Cardiac muscle cell (in vitro differentiated cells and primary cell): Measurements from ENCODE around the gene OR6S1. TPM values are rescaled to one million over a fixed set of nuclear protein-coding genes. Genes with fewer than 3 reads are reported as not detected.

ENCODE experiments used
- DNase-seq, 2 donors: peaks; one replicate each; pipeline versions ENCODE4 v3.0.0 to v3.0.0-alpha.2; 2010 to 2017; ENCODE audit warnings: low read depth in 1 of 2, low spot score in 1 of 2
- H3K27ac ChIP-seq: fragments of 200-600 bp; sonication (generic); 2 replicates; pipeline ENCODE4 v1.5.1; 2016
- H3K27me3 ChIP-seq: fragments of 200-600 bp; sonication (generic); 2 replicates; pipeline ENCODE4 v1.6.0; 2016; ENCODE audit warnings: control low read depth
- H3K36me3 ChIP-seq: fragments of 200-600 bp; sonication (generic); 2 replicates; pipeline ENCODE4 v1.5.1; 2016; ENCODE audit warnings: control low read depth
- H3K4me1 ChIP-seq: fragments of 200-600 bp; sonication (generic); 2 replicates; pipeline ENCODE4 v1.8.1; 2017; ENCODE audit warnings: low read depth, mild to moderate bottlenecking, mixed run types
- H3K4me3 ChIP-seq: fragments of 200-600 bp; sonication (generic); 2 replicates; pipeline ENCODE4 v1.5.1; 2016; ENCODE audit warnings: mild to moderate bottlenecking
- H3K9me3 ChIP-seq: fragments of 200-600 bp; sonication (generic); 2 replicates; pipeline ENCODE4 v1.5.1; 2017; ENCODE audit warnings: low read depth, mild to moderate bottlenecking, control low read depth
- CTCF ChIP-seq: IDR thresholded peaks from 2 replicates; pipeline ENCODE4 v1.5.1; 2012; ENCODE audit warnings: low read depth, mild to moderate bottlenecking, low read length
- polyA plus RNA-seq: library from polyadenylated mRNA; unstranded; fragments of >200 nt; fragmentation: Nextera tagmentation; extraction: Ambion mirVana; gene quantifications from 2 replicates; pipeline ENCODE4 v1.2.1, GENCODE V29; 2016
- total RNA-seq: library from RNA; depleted of rRNA; stranded (reverse); fragments of >200 nt; gene quantifications from 2 replicates; pipeline ENCODE4 v1.2.3, GENCODE V29; 2016

OR6S1 gene
- total and polyA plus RNA-seq, 2 experiments from 2014 or later = not detected

GRCh38 chr14:20684662-20685456 lies 43.4 kb upstream of the OR6S1 start:
- no peaks in the 10 kb centered on the region for H3K36me3 ChIP-seq
- no peaks in the 10 kb centered on the region for H3K4me1 ChIP-seq
- no peaks in the 10 kb centered on the region for H3K9me3 ChIP-seq
- no peak overlapping the region for H3K27ac ChIP-seq
- peak in 1 of 2 donors; percentile 75 for DNase-seq
- H3K4me3 ChIP-seq = peak overlapping the region; percentile 64
- no peaks in the 10 kb centered on the region for H3K27me3 ChIP-seq
- TF ChIP-seq CTCF = peak; percentile 1

- Histone ChIP-seq H3K4me1 (no peaks in the 10 kb centered on the region), H3K27me3 (no peaks in the 10 kb centered on the region), H3K36me3 (no peaks in the 10 kb centered on the region), H3K4me3 (peak within 1 kb of the TSS; percentile 64), H3K27ac (peak within 1 kb of the TSS; percentile 93), H3K9me3 (no peaks in the 10 kb centered on the region)
- DNase-seq = peak; percentile 70 to 89
- TF ChIP-seq CTCF = no peak
Observed at GRCh38 chr14:20683891-20684661, 42.6 kb upstream of the OR6S1 start, which contains the start of gene RNASE4. Gene RNASE4, plus strand, starts transcription at chr14:20684560. Its CDS starts 14,812 bp downstream, at chr14:20699372.

- peak; percentile 72 to 92 for DNase-seq
- Histone ChIP-seq H3K4me3 (peak overlapping the region; percentile 64), H3K36me3 (no peaks in the 10 kb centered on the region), H3K9me3 (no peaks in the 10 kb centered on the region), H3K27me3 (no peaks in the 10 kb centered on the region), H3K27ac (peak overlapping the region; percentile 93), H3K4me1 (no peaks in the 10 kb centered on the region)
- no peak for TF ChIP-seq CTCF
Observed at GRCh38 chr14:20683125-20683890, 41.8 kb upstream of the OR6S1 start.

- TF ChIP-seq CTCF = no peak
- DNase-seq = peak; percentile 92 to 95
- H3K36me3 ChIP-seq = no peaks in the 10 kb centered on the region
- peak overlapping the region; percentile 64 for H3K4me3 ChIP-seq
- no peaks in the 10 kb centered on the region for H3K27me3 ChIP-seq
- H3K4me1 ChIP-seq = no peaks in the 10 kb centered on the region
- H3K27ac ChIP-seq = peak overlapping the region; percentile 93
- no peaks in the 10 kb centered on the region for H3K9me3 ChIP-seq
Observed at GRCh38 chr14:20682435-20683124, 41.1 kb upstream of the OR6S1 start.

GRCh38 chr14:20682127-20682434 lies 40.6 kb upstream of the OR6S1 start:
- H3K9me3 ChIP-seq = no peaks in the 10 kb centered on the region
- H3K4me3 ChIP-seq = peak overlapping the region; percentile 64
- no peaks in the 10 kb centered on the region for H3K4me1 ChIP-seq
- no peak for DNase-seq
- H3K27ac ChIP-seq = peak overlapping the region; percentile 93
- no peaks in the 10 kb centered on the region for H3K36me3 ChIP-seq
- peak; percentile 5 for TF ChIP-seq CTCF
- no peaks in the 10 kb centered on the region for H3K27me3 ChIP-seq
